GM04503 (cell line): Measurements from ENCODE around the gene C10orf105.
A peak's percentile ranks its signal among the peaks of the same experiment; 100 is the strongest.

Experiments used
- DNase-seq: peaks from one replicate; pipeline ENCODE4 v3.0.0-alpha.2; 2012; ENCODE audit warnings: low read depth

The C10orf105 gene

GRCh38 chr10:71751515-71752224, 32.1 kb upstream of the C10orf105 start:
- DNase-seq, result no peak

- DNase-seq, result no peak
Observed at GRCh38 chr10:71750986-71751385, 31.4 kb upstream of the C10orf105 start.

- DNase-seq, result no peak
Observed at GRCh38 chr10:71750124-71750841, 30.7 kb upstream of the C10orf105 start.

GRCh38 chr10:71749396-71749795, 29.8 kb upstream of the C10orf105 start:
- no peak for DNase-seq

- DNase-seq, result no peak
Observed at GRCh38 chr10:71748671-71749191, 29.2 kb upstream of the C10orf105 start.

GRCh38 chr10:71747551-71748523, 28.3 kb upstream of the C10orf105 start:
- no peak for DNase-seq

- DNase-seq, result no peak
Observed at GRCh38 chr10:71747039-71747531, 27.5 kb upstream of the C10orf105 start.

- DNase-seq, result no peak
Observed at GRCh38 chr10:71746344-71747037, 26.9 kb upstream of the C10orf105 start.

GRCh38 chr10:71745664-71746250, 26.2 kb upstream of the C10orf105 start:
- DNase-seq, result no peak

GRCh38 chr10:71744897-71745663, 25.5 kb upstream of the C10orf105 start:
- DNase-seq, result no peak

- DNase-seq, result no peak
Observed at GRCh38 chr10:71743866-71744265, 24.3 kb upstream of the C10orf105 start.

- DNase-seq, result no peak
Observed at GRCh38 chr10:71743089-71743838, 23.7 kb upstream of the C10orf105 start.

- no peak for DNase-seq
Observed at GRCh38 chr10:71742301-71743088, 22.9 kb upstream of the C10orf105 start.

- no peak for DNase-seq
Observed at GRCh38 chr10:71741671-71742070, 22.1 kb upstream of the C10orf105 start.

GRCh38 chr10:71741029-71741428, 21.5 kb upstream of the C10orf105 start:
- no peak for DNase-seq

- DNase-seq, result peak; percentile 52
Observed at GRCh38 chr10:71740069-71740653, 20.6 kb upstream of the C10orf105 start.

GRCh38 chr10:71739358-71739900, 19.9 kb upstream of the C10orf105 start:
- no peak for DNase-seq

GRCh38 chr10:71737834-71738197, 18.2 kb upstream of the C10orf105 start:
- peak; percentile 40 for DNase-seq
